GM19467 (cell line): ENCODE results near the gene SFXN4.
"Not testable (repeated sequence)": the region's sequence is repeated elsewhere in the genome, so short reads cannot be mapped to it uniquely, and the experiment has no call there.

Source experiments
- ATAC-seq: cut with Tn5 transposase; IDR thresholded peaks from one replicate; pipeline ENCODE4 v1.9.1; 2021; ENCODE audit warnings: mild to moderate bottlenecking, moderate library complexity; ENCODE audit not compliant: unreplicated experiment

The SFXN4 gene

DNA sequence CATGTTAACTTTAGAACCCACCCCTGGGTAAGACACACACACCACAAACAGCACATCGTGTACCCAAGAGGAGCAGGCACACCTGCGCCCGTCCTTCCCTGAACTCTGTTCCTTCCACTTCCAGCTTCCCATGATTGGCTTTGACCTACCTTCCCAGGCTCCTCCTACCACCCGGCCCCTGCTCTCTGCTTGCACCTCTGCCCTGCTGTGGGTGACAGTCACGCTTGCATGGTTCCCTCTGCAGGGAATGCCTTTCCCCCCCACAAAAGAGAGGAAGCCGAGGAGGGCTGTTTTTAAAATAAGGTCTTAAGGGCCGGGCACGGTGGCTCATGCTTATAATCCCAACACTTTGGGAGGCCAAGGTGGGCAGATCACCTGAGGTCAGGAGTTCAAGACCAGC, 16.4 kb downstream of the SFXN4 start:
- ATAC-seq, result no peak

DNA sequence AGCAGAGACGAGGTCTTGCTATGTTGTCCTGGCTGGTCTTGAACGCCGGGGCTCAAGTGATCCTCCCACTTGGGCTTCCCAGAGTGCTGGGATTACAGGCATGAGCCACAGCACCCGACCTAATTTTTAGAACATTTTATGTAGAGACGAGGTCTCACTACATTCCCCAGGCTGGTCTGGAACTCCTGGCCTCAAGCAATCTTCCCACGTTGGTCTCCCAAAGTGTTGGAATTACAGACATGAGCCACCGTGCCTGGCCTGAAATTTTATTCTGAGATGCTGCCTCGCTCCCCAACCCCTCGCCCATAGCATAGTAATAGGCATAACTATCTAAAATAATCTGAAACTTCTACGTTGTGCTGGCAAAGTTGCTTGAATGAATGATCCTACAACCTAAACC, 21.9 kb downstream of the SFXN4 start:
- no peak for ATAC-seq

DNA sequence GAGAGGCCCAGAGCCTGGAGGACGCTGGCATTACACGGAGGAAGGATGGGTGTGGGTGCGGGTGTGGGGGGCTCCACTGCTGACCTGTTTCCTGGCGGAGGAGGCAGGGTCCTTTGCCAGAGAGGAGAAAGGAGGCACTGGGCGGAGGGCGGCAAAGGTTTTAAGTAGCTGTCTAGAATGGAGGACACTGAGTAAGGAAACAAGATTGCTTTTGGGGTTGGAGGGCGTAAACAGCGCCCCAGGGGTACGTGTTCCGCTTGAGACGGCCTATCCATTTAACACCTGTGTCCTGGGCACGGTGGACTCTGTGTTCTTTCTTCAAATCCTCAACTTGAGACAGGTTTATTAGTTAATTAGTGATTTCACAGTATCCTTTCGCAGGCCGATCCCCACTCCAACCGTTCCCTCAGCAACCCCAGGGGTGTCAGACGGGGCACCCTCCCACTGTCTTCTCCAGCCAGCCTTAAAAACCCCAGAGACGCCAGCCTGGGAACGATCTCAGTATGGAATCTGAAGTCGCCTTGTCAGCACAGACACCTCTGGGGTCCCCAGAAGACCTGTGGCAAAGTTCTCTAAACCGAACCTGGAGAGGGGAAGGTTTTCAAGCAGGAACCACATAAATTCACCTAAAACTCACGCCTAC, 24.8 kb downstream of the SFXN4 start:
- no peak for ATAC-seq

DNA sequence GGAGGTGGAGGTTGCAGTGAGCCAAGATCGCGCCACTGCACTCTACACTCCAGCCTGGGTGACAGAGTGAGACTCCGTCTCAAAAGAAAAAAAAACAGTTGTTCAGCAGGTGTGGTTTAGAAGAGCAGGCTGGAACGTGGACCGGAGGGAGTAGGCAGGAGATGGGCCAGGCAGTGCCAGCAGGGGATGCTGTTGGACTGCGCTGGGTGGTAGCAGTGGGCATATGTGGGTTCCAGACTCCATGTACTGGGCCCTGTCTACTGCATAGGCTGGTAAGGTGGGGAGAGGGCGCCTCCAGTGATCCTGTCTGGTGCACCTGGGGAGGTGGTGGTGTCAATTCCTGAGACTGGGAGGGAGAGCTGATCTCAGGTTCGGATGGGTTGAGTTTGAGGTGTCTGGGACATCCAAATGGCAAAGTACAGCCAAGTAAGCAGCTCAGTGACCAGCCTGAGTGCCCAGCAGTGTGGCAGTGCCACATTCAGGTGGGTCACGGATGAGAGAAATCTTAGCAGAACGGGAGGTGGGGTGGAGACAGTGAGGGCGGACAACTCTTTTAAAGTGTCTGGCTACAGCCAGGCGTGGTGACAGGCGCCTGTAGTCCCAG, 25.9 kb downstream of the SFXN4 start:
- no peak for ATAC-seq

DNA sequence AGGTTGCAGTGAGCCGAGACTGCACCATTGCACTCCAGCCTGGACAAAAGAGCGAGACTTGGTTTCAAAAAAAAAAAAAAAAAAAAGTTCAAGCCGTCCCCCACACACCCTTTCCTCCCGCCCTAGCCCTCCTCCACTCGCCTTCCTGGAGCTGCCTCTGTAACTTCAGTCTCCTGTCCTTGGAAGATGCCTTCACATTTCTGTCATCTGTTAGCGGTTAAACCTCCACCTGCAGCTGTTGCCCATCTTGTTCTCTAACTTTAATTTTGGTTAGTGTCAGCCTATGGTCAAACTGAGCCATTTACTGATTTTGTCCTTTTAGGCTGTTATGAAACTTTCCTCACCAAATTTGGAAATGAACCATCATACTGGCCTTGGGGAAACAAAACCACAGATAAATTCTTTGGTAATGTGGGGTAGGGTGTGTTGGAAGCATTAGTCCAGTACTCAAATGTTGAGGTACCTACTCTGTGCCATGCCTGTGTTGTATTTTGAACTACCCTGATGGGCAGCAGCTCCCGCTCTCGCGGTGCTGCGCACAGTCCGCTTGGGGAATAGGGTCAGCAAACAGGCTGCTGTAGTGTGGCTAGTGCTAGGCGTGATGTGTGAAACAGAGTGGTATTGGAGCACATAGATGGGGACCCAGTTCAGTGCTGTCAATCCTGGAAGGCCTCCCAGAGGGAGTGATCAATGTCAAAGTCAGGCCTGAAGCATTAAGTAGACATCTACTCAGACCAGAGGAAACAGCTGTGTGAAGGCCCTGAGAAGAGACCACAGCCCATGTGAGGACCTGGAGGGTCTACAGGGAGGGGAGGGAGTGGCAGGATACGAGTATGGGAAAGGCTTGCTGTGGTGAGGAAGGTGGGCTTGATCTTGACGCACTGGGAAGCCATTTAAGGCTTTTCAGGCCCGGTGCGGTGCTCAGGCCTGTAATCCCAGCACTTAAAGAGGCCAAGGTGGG, 26.9 kb downstream of the SFXN4 start:
- ATAC-seq, result no peak

DNA sequence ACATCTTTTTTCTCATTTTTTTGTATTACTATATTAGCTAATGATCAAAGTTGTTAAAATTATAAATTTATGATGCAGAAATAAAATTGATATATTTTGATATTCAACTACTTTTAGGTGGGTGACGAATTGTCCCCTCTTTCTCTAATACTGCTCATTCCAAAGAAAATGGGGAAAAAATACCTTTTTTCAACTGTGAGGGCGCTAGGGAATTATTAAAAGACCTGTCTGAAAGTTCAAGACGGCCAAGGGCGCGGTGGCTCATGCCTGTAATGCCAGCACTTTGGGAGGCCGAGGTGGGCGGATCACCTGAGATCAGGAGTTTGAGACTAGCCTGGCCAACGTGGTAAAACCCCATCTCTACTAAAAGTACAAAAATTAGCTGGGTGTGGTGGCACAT, 27.6 kb downstream of the SFXN4 start:
- not testable (repeated sequence) for ATAC-seq

DNA sequence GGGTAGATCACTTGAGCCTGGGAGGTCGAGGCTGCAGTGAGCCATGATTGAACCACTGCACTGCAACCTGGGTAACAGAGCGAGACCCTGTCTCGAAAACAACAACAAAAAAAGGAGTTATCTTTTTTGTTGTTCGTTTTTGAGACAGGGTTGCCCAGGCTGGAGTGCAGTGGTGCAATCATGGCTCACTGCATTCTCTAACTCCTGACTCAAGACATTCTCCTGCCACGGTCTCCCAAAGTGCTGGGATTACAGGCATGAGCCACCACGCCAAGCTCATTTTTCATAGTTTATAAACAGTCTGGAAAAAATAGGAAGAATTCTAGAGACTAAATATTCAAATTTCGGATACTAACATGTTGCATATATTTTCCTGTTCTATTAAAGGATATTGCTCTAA, 29.4 kb downstream of the SFXN4 start:
- no peak for ATAC-seq

DNA sequence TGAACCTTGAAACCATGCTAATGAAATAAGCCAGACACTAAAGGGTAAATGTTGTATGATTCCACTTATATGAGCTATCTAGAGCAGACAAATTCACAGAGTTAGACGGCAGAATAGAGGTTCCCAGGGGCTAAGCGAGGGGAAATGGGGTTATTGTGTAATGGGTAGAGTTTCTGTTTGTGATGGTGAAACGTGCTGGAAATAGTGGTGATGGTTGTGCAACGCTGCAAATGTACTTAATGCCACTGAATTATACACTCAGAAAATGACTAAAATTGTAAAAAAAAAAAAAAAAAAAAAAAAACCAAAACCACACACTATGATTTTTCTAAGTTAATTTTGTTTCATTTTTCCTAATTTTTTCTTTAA, 30.0 kb downstream of the SFXN4 start:
- no peak for ATAC-seq

DNA sequence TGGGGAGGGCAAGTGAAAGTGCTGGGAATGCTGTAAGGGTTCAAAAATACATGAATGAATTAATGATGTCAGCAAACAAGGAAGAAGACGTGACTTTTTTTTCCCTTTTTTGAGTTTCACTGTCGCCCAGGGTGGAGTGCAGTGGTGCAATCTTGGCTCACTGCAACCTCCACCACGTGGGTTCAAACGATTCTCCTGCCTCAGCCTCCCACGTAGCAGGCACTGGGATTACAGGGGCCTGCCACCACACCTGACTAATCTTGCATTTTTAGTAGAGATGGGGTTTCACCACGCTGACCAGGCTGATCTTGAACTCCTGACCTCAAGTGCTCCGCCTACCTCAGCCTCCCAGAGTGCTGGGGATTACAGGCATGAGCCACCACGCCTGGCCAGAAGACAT, 31.6 kb downstream of the SFXN4 start:
- no peak for ATAC-seq

DNA sequence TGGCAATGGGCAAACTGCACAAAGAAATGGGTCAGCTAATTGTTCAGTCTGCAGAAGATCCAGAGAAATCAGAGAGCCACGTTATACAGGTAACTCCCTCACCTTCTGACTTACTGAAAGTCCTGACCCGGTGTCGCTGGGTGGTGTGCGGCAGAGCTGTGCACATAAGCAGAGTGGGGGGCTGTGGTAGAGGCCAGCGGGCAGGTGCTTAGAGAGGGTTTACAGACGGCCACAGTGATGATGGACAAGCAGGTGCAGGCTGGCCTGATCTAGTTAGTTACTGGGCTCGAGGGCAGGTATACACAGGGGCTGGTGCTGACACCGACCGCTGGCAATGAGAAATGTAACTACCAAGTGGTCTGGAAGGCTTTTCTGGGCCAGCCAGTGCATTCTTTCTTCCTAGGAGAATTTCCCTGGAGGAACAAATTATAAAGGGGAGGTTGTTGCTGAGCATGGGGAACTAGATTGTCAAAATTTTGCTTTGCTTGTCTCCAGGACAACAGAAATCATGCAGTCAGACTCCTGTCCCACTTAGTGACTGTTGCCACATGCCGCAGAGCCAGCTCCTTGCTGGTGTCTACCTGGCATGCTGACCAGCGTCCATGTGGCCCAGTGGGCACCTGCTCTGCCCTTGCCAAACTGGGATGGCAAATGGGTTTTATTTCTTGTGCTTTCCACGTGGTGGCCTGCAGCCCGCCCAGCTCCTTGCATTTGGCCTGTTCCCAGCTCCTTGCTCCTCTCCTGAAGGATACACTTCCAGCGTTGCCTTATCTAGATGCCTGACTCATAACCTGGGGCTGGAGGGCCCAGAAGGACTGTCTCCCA, 32.8 kb downstream of the SFXN4 start:
- no peak for ATAC-seq

DNA sequence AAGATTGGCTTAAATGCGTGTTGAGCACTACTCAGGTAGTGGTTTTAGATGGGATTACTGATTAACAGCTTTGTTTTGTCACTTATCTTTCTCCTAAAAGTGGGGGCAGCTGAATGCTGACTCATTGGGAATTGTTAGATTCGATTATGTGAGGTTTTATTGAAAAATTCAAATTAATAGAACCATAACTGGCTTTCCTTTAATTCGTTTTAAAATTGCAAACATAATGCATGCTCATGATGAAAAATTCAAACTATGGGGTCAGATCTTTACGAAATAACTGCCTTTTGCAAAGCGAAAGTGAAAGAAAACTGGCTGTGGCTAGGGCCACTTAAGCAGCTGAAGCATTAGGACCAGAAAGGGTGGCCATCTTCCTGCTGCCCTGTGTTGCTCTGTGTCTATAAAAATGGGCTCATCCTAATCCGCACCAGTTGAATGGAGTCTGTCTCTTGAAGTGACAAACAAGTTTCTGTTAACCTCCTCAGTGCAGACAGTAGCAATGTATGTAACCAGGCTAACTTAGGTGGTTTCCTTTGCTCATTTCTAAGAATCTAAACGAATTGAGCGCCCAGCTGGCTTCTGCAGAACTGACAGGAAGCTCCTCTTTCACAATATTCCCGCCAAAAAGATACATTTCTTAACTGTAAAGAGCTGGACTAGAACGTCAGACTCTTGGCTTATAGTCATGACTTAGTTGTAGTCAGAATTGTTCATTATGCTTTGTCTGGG, 33.8 kb downstream of the SFXN4 start:
- no peak for ATAC-seq

DNA sequence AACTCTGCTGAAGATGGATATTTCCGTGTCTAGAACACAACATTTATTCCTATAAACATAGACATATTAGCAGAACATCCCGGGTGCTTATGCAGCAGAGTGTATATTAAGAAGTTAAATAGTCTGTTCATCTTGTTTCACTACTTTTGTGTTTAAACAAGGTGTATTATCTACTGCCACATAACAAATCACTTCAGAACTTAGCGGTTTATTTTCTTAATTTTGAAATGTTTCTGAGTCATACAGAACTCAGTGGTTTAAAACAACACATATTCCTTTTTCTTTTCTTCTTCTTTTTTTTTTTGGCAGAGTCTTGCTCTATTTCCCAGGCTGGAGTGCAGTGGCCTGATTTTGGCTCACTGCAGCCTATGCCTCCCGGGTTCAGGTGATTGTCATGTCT, 35.8 kb downstream of the SFXN4 start:
- ATAC-seq, result no peak

DNA sequence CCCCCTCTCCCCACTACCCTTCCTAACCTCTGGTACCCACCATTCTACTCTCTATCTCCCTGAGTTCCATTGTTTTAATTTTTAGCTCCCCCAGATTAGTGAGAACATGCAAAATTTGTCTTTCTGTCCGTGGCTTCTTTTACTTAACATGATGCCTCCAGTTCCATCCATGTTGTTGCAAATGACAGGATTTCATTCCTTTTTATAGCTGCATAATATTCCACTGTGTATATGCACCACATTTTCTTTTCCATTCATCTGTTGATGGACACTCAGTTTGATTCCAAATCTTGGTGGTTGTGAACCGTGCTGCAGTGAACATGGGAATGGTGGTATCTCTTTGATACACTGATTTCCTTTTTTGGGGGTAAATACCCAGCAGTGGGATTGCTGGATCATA, 39.6 kb downstream of the SFXN4 start:
- ATAC-seq, result no peak

DNA sequence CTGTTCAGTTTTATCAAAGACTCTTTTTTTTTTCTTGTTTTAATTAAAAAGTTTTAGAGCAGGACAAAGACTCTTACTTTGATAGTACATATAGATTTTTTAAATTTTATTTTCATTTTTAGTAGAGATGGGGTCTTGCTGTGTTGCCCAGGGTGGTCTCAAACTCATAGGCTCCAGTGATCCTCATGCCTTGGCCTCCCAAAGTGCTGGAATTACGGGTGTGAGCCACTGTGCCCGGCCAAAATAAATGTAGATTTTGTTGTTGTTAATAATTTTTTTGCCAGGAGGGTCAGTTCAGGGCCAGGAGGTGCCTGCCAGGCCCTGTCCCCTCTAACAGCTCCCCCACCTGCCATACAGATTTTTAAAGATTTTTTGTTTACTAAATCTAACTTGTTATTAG, 44.6 kb downstream of the SFXN4 start:
- no peak for ATAC-seq

DNA sequence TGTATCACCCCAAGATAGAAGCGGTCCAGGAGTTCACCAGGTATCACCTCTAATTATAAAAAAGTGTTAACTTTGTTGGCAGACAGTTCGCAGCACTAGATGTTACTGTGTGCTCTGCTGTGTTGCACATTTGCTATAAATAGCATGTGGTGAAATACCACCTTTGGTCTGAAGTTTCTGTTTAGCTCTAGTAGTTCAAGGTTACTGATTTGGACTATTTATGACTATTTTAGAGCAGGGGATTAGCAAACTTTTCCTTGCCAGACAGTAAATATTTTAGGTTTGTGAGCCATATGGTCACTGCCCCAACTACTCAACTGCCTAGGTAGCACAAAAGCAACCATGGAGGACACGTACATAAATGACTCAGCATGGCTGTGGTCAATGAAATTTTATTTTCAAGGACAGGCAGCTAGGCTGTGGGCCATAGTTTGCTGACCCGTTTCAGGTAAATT, 45.1 kb downstream of the SFXN4 start:
- ATAC-seq, result peak; percentile 89

DNA sequence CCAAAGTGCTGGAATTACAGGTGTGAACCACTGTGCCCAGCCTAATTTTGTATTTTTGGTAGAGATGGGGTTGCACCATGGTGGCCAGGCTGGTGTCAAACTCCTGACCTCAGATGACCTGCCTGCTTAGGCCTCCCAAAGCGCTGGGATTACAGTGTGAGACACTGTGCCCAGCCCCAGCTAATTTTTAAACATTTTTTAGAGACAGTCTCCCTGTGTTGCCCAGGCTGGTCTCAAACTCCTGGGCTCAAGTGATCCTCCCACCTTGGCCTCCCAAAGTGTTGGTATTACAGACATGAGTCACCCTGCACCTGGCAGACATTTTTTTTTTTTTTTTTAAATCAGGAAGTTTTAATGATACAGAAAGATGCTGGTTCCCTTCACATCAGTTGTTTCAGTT, 46.1 kb downstream of the SFXN4 start:
- ATAC-seq, result no peak

DNA sequence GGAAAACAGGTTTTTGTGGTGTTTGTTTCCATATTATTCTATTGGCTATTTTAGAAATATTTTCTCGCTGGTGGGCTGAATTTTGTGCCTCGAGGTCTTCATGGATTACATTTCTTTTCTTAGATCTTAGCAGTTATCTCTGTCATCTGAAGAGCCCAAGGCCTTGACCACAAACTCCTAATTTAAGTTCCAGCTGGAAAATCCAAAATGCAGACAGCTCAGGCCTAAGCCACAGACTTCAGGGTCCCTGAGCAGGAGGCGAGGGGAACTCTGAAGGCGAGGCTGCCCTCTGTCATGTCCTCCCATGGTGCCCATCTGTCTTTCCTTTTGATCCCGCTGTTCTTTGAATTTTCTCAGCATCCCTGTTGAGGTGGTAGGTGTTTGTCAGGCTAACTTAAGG, 47.3 kb downstream of the SFXN4 start:
- ATAC-seq, result no peak

DNA sequence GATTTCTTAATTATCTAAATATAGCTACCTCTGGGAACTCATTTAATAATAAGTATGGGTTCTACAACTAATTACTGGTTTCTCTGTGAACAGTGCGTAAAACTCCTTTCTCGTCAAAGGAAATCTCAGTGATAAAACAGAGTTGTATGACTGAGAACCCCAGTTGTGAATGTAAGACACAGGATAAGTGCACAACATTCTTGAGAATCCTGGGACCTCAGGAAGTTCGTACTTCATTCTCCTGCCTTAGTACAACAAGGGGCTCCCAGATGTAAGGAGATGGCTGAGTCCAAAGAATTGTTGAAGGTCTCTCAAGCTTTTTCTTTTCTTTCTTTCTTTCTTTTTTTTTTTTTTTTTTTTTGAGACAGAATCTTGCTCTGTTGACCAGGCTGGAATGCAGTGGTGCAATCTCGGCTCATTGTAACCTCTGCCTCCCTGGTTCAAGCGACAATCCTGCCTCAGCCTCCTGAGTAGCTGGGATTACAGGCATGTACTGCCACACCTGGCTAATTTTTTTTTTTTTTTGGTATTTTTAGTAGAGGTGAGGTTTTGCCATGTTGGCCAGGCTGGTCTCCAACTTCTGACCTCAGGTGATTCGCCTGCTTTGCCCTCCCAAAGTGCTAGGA, 49.1 kb downstream of the SFXN4 start:
- ATAC-seq, result no peak

DNA sequence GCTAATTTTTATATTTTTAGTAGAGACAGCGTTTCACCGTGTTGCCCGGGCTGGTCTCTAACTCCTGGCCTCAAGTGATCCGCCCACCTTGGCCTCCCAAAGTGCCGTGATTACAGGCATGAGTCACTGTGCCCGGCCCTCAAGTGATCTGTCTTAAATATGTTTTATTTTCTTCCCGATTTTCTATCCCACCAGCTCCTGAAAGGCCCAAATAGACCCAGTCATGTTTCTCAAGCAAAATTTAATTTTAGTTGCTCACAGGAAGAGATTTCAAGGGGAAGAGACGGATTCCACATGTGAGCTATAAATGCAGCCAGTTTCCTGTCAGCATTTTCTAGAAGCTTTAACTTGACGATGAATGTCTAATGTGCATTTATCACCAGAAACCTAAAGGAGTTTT, 49.6 kb downstream of the SFXN4 start:
- ATAC-seq, result no peak
